H9 (cell line): Measurements from ENCODE around the gene OMP. TPM values are rescaled to one million over a fixed set of nuclear protein-coding genes. Genes with fewer than 3 reads are reported as not detected.

Source experiments
- DNase-seq: peaks from one replicate; pipeline ENCODE4 v3.0.0-alpha.2; 2017
- H2AFZ ChIP-seq: one replicate; pipeline ENCODE4 v1.6.1; 2013; ENCODE audit warnings: mild to moderate bottlenecking, low read length, control low read depth, moderate library complexity
- H2AK5ac ChIP-seq: 2 replicates; pipeline ENCODE4 v1.6.1; 2013; ENCODE audit warnings: low read length, control low read depth, mixed read lengths; ENCODE audit not compliant: insufficient read length
- H2BK120ac ChIP-seq: one replicate; pipeline ENCODE4 v1.6.1; 2013; ENCODE audit warnings: low read depth, mild to moderate bottlenecking, low read length, control low read depth, inconsistent platforms; ENCODE audit not compliant: poor library complexity, severe bottlenecking
- H2BK12ac ChIP-seq: 2 replicates; pipeline ENCODE4 v1.6.1; 2013; ENCODE audit warnings: low read length, control low read depth, mixed read lengths, low read depth; ENCODE audit not compliant: insufficient read length
- H2BK15ac ChIP-seq: 2 replicates; pipeline ENCODE4 v1.6.1; 2013; ENCODE audit warnings: low read depth, low read length, control low read depth
- H2BK20ac ChIP-seq: one replicate; pipeline ENCODE4 v1.6.1; 2013; ENCODE audit warnings: low read depth, mild to moderate bottlenecking, low read length, control low read depth, inconsistent platforms; ENCODE audit not compliant: poor library complexity, severe bottlenecking
- H2BK5ac ChIP-seq: 2 replicates; pipeline ENCODE4 v1.6.1; 2013; ENCODE audit warnings: low read length, control low read depth, mixed read lengths; ENCODE audit not compliant: insufficient read length
- H3K14ac ChIP-seq: 2 replicates; pipeline ENCODE4 v1.6.1; 2013; ENCODE audit warnings: low read length, control low read depth; ENCODE audit not compliant: insufficient read depth
- H3K18ac ChIP-seq: 2 replicates; pipeline ENCODE4 v1.6.1; 2013; ENCODE audit warnings: low read depth, mild to moderate bottlenecking, mixed read lengths, low read length, control low read depth; ENCODE audit not compliant: insufficient read length
- H3K23ac ChIP-seq: 2 replicates; pipeline ENCODE4 v1.6.1; 2013; ENCODE audit warnings: low read length, control low read depth, mixed read lengths, low read depth; ENCODE audit not compliant: insufficient read length
- H3K23me2 ChIP-seq: 2 replicates; pipeline ENCODE4 v1.6.1; 2013; ENCODE audit warnings: low read depth, mild to moderate bottlenecking, mixed read lengths, low read length, control low read depth; ENCODE audit not compliant: insufficient read length, poor library complexity, severe bottlenecking
- H3K27ac ChIP-seq: 2 replicates; pipeline ENCODE4 v1.5.1; 2013; ENCODE audit warnings: low read length, control low read depth, mixed read lengths, low read depth; ENCODE audit not compliant: insufficient read length
- H3K27me3 ChIP-seq: 2 replicates; pipeline ENCODE4 v1.6.1; 2013; ENCODE audit warnings: low read length, control low read depth, inconsistent platforms; ENCODE audit not compliant: insufficient read depth
- H3K4ac ChIP-seq: 2 replicates; pipeline ENCODE4 v1.6.1; 2013; ENCODE audit warnings: low read depth, mild to moderate bottlenecking, control low read depth, inconsistent platforms, low read length, moderate library complexity
- H3K4me1 ChIP-seq: 2 replicates; pipeline ENCODE4 v1.6.1; 2013; ENCODE audit warnings: low read length, control low read depth, inconsistent platforms; ENCODE audit not compliant: insufficient read depth
- H3K4me2 ChIP-seq: 2 replicates; pipeline ENCODE4 v1.6.1; 2013; ENCODE audit warnings: low read length, control low read depth, mixed read lengths; ENCODE audit not compliant: insufficient read length, insufficient read depth
- H3K56ac ChIP-seq: 2 replicates; pipeline ENCODE4 v1.6.1; 2013; ENCODE audit warnings: low read depth, mild to moderate bottlenecking, mixed read lengths, low read length, control low read depth; ENCODE audit not compliant: insufficient read length
- H3K79me1 ChIP-seq: 2 replicates; pipeline ENCODE4 v1.6.1; 2013; ENCODE audit warnings: low read depth, mild to moderate bottlenecking, moderate library complexity, low read length, control low read depth, inconsistent platforms; ENCODE audit not compliant: insufficient read depth, poor library complexity, severe bottlenecking
- H3K79me2 ChIP-seq: 2 replicates; pipeline ENCODE4 v1.6.1; 2013; ENCODE audit warnings: low read length, control low read depth, inconsistent platforms; ENCODE audit not compliant: insufficient read depth
- H3K9ac ChIP-seq: 2 replicates; pipeline ENCODE4 v1.6.1; 2013; ENCODE audit warnings: low read length, control low read depth, mixed read lengths; ENCODE audit not compliant: insufficient read length; ENCODE audit errors: extremely low read depth
- H3K9me3 ChIP-seq: one replicate; pipeline ENCODE4 v1.6.1; 2013; ENCODE audit warnings: low read depth, low read length, inconsistent platforms; ENCODE audit not compliant: control insufficient read depth
- H3T11ph ChIP-seq: one replicate; pipeline ENCODE4 v1.6.1; 2013; ENCODE audit warnings: mild to moderate bottlenecking, low read length, control low read depth, inconsistent platforms
- H4K20me1 ChIP-seq: one replicate; pipeline ENCODE4 v1.6.1; 2013; ENCODE audit not compliant: control insufficient read depth, insufficient read length, insufficient read depth
- H4K5ac ChIP-seq: 2 replicates; pipeline ENCODE4 v1.6.1; 2013; ENCODE audit warnings: low read depth, mild to moderate bottlenecking, mixed read lengths, low read length, control low read depth; ENCODE audit not compliant: insufficient read length
- H4K8ac ChIP-seq: replicated peaks from 2 replicates; pipeline ENCODE4 v1.6.1; 2013; ENCODE audit warnings: low read length, control low read depth, mixed read lengths, low read depth; ENCODE audit not compliant: insufficient read length
- H4K91ac ChIP-seq: 2 replicates; pipeline ENCODE4 v1.6.1; 2013; ENCODE audit warnings: low read depth, mild to moderate bottlenecking, moderate library complexity, mixed read lengths, low read length, control low read depth; ENCODE audit not compliant: insufficient read length
- H3K27ac Mint-ChIP-seq, 3 experiments: 2 replicates in 2 of 3; 3 replicates in 1 of 3; pipeline ENCODE4 v1.8.0; 2020 to 2021; ENCODE audit warnings: mixed read lengths in 3 of 3, mild to moderate bottlenecking in 1 of 3, moderate library complexity in 1 of 3
- H3K27me3 Mint-ChIP-seq: 2 replicates; pipeline ENCODE4 v1.8.0; 2021; ENCODE audit warnings: low read depth, mild to moderate bottlenecking, moderate library complexity, mixed read lengths
- H3K36me3 Mint-ChIP-seq, 3 experiments: 2 replicates in 2 of 3; 3 replicates in 1 of 3; pipeline ENCODE4 v1.8.0; 2020 to 2021; ENCODE audit warnings: low read depth in 3 of 3, mixed read lengths in 3 of 3; ENCODE audit not compliant: insufficient read depth in 1 of 3
- H3K4me1 Mint-ChIP-seq, 2 experiments: 2 replicates each; pipeline ENCODE4 v1.8.0; 2020; ENCODE audit warnings: mixed read lengths in 2 of 2
- H3K4me3 Mint-ChIP-seq, 2 experiments: 2 replicates in 1 of 2; 3 replicates in 1 of 2; pipeline ENCODE4 v1.8.0; 2020 to 2021; ENCODE audit warnings: mild to moderate bottlenecking in 2 of 2, mixed read lengths in 2 of 2, moderate library complexity in 1 of 2
- H3K9me3 Mint-ChIP-seq, 2 experiments: 2 replicates in 1 of 2; 3 replicates in 1 of 2; pipeline ENCODE4 v1.8.0; 2020; ENCODE audit warnings: mild to moderate bottlenecking in 2 of 2, mixed read lengths in 2 of 2, moderate library complexity in 1 of 2
- WGBS: extraction: QIAGEN DNeasy Blood & Tissue Kit; methylation state at CpG from one replicate; pipeline ENCODE4 v1.1.7; 2013; ENCODE audit warnings: missing lambda C conversion rate, low lambda C conversion rate, mixed read lengths; ENCODE audit not compliant: insufficient read length; ENCODE audit errors: extremely low coverage; 5-methylcytosine and 5-hydroxymethylcytosine counted together
- total RNA-seq: library from RNA; stranded (reverse); gene quantifications from 2 replicates; pipeline ENCODE4 v1.2.1, GENCODE V29; 2021
- TF ChIP-seq, protein P1 (sequence below): fragments of 200-600 bp; sonication (generic); conservative IDR thresholded peaks from 3 replicates; pipeline ENCODE4 v1.8.0; 2021; ENCODE audit warnings: antibody characterized with exemption, mild to moderate bottlenecking

The OMP gene
- total RNA-seq, 1 experiment from 2014 or later = not detected

DNA sequence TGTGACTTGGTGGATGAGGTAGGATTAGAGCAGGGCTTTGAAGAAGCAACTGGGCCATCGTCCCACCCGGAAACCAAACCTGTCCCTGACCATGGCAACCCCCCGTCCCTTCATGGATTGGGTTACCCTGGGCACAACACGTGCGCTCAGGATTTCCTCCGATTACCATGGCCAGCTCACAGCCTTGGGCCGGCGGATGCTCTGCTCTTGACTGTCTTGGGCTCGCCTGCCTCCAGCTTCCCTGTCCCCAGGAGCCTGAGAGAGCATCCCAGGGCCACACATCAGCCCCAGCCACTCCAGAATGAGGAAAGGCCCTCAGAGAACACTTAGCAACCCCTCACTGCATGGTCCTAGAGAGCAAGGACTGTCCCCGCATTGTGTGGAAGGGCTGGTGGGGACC lies 48.2 kb downstream of the OMP start:
- no peak for DNase-seq
- Histone ChIP-seq H3K56ac (no peak overlapping the region), H2BK5ac (no peak overlapping the region), H2BK15ac (no peak overlapping the region), H3K79me1 (no peaks in the 10 kb centered on the region), H4K5ac (no peak overlapping the region), H3K79me2 (no peaks in the 10 kb centered on the region), H2BK20ac (no peak overlapping the region), H3K14ac (no peak overlapping the region), H2AFZ (no peak overlapping the region), H3K18ac (no peak overlapping the region), H2BK12ac (no peak overlapping the region), H2AK5ac (no peak overlapping the region), H3K27me3 (no peaks in the 10 kb centered on the region), H3K9ac (no peak overlapping the region), H3K9me3 (no peaks in the 10 kb centered on the region), H3K4me1 (peaks cover 2% of the 10 kb centered on the region; the same call in 1 of the 2 replicates), H3K4me2 (no peak overlapping the region), H2BK120ac (no peak overlapping the region), H3K23ac (no peak overlapping the region), H4K20me1 (peaks cover 3% of the 10 kb centered on the region), H3K4ac (no peak overlapping the region), H3K23me2 (peaks cover 8% of the 10 kb centered on the region), H4K91ac (no peak overlapping the region), H3T11ph (no peak overlapping the region), H4K8ac (no peak overlapping the region), H3K27ac (no peak overlapping the region)
- H3K36me3 Mint-ChIP-seq = no peaks in the 10 kb centered on the region; a peak in 1 of 7 replicates
- H3K27ac Mint-ChIP-seq = no peak overlapping the region; a peak in 1 of 7 replicates
- H3K27me3 Mint-ChIP-seq = peaks cover 20% of the 10 kb centered on the region
- H3K9me3 Mint-ChIP-seq = no peaks in the 10 kb centered on the region; a peak in 1 of 5 replicates
- no peak overlapping the region for H3K4me3 Mint-ChIP-seq
- no CpG with 5 or more reads among the region's 10 CpGs for WGBS
- TF ChIP-seq, protein P1, sequence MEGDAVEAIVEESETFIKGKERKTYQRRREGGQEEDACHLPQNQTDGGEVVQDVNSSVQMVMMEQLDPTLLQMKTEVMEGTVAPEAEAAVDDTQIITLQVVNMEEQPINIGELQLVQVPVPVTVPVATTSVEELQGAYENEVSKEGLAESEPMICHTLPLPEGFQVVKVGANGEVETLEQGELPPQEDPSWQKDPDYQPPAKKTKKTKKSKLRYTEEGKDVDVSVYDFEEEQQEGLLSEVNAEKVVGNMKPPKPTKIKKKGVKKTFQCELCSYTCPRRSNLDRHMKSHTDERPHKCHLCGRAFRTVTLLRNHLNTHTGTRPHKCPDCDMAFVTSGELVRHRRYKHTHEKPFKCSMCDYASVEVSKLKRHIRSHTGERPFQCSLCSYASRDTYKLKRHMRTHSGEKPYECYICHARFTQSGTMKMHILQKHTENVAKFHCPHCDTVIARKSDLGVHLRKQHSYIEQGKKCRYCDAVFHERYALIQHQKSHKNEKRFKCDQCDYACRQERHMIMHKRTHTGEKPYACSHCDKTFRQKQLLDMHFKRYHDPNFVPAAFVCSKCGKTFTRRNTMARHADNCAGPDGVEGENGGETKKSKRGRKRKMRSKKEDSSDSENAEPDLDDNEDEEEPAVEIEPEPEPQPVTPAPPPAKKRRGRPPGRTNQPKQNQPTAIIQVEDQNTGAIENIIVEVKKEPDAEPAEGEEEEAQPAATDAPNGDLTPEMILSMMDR = no peak
- peaks cover 21 to 27% of the 10 kb centered on the region in 2 experiments for H3K4me1 Mint-ChIP-seq
